MM.1S (cell line): Measurements from ENCODE around the gene DYNC1I1.

Source experiments
- DNase-seq: peaks from one replicate; pipeline ENCODE4 v3.0.0-alpha.2; 2015
- H2AFZ ChIP-seq: fragments of 300-600 bp; sonication (generic); 2 replicates; pipeline ENCODE4 v1.6.0; 2016; ENCODE audit warnings: antibody characterized with exemption, low read length
- H3F3A ChIP-seq: fragments of 300-600 bp; sonication (generic); 2 replicates; pipeline ENCODE4 v1.6.1; 2016; ENCODE audit warnings: mild to moderate bottlenecking, antibody characterized with exemption, low read length, moderate library complexity, mixed read lengths; ENCODE audit not compliant: insufficient read depth
- H3K27ac ChIP-seq: fragments of 300-600 bp; sonication (generic); 2 replicates; pipeline ENCODE4 v1.5.1; 2016; ENCODE audit warnings: mild to moderate bottlenecking, low read length
- H3K27me3 ChIP-seq: fragments of 300-600 bp; sonication (generic); replicated peaks from 2 replicates; pipeline ENCODE4 v1.6.0; 2016; ENCODE audit warnings: low read length; ENCODE audit not compliant: insufficient read depth
- H3K36me3 ChIP-seq: fragments of 300-600 bp; sonication (generic); replicated peaks from 2 replicates; pipeline ENCODE4 v1.6.1; 2016; ENCODE audit warnings: mild to moderate bottlenecking, low read length, mixed read lengths; ENCODE audit not compliant: insufficient read depth
- H3K4me1 ChIP-seq: fragments of 300-600 bp; sonication (generic); 2 replicates; pipeline ENCODE4 v1.6.1; 2016; ENCODE audit warnings: low read length, mixed read lengths
- H3K4me2 ChIP-seq: fragments of 300-600 bp; sonication (generic); 2 replicates; pipeline ENCODE4 v1.6.0; 2016; ENCODE audit warnings: low read depth, low read length
- H3K4me3 ChIP-seq: fragments of 300-600 bp; sonication (generic); 2 replicates; pipeline ENCODE4 v1.5.1; 2016; ENCODE audit warnings: low read length, mixed read lengths
- H3K79me2 ChIP-seq: fragments of 300-600 bp; sonication (generic); 2 replicates; pipeline ENCODE4 v1.6.1; 2016; ENCODE audit warnings: mixed run types, low read length, mixed read lengths
- H3K9ac ChIP-seq: fragments of 300-600 bp; sonication (generic); 2 replicates; pipeline ENCODE4 v1.6.1; 2016; ENCODE audit warnings: low read length, mixed read lengths
- H3K9me2 ChIP-seq: fragments of 300-600 bp; sonication (generic); replicated peaks from 2 replicates; pipeline ENCODE4 v1.6.1; 2016; ENCODE audit warnings: mild to moderate bottlenecking, low read length, mixed read lengths; ENCODE audit not compliant: insufficient read depth
- H3K9me3 ChIP-seq: fragments of 300-600 bp; sonication (generic); replicated peaks from 2 replicates; pipeline ENCODE4 v1.6.1; 2016; ENCODE audit warnings: mild to moderate bottlenecking, low read length, mixed read lengths; ENCODE audit not compliant: insufficient read depth
- H4K20me1 ChIP-seq: fragments of 300-600 bp; sonication (generic); 2 replicates; pipeline ENCODE4 v1.6.1; 2016; ENCODE audit warnings: mild to moderate bottlenecking, low read length, moderate library complexity, mixed read lengths; ENCODE audit not compliant: insufficient read depth
- CTCF ChIP-seq: fragments of 300-600 bp; sonication (generic); IDR thresholded peaks from 2 replicates; pipeline ENCODE4 v1.5.1; 2016; ENCODE audit warnings: antibody characterized with exemption, low read length, mixed read lengths
- EZH2 ChIP-seq: fragments of 300-600 bp; sonication (generic); optimal IDR thresholded peaks from 2 replicates; pipeline ENCODE3; 2017; ENCODE audit warnings: low read depth, mild to moderate bottlenecking, antibody characterized with exemption, low read length, mixed read lengths
- EZH2phosphoT487 ChIP-seq: fragments of 300-600 bp; sonication (generic); IDR thresholded peaks from 2 replicates; pipeline ENCODE4 v1.6.1; 2018; ENCODE audit warnings: antibody characterized with exemption, low read length

DYNC1I1 gene

GRCh38 chr7:95972523-95972922, 200.2 kb downstream of the DYNC1I1 start:
- TF ChIP-seq CTCF: no peak
- TF ChIP-seq EZH2phosphoT487: no peak
- TF ChIP-seq EZH2: no peak
- DNase-seq: no peak
- Histone ChIP-seq H3K27ac (no peak overlapping the region), H3K27me3 (no peaks in the 10 kb centered on the region), H3K4me2 (no peak overlapping the region), H4K20me1 (no peaks in the 10 kb centered on the region), H3K9ac (no peak overlapping the region), H2AFZ (no peak overlapping the region), H3K79me2 (no peaks in the 10 kb centered on the region), H3F3A (no peaks in the 10 kb centered on the region), H3K36me3 (no peaks in the 10 kb centered on the region), H3K4me1 (no peaks in the 10 kb centered on the region), H3K9me3 (no peaks in the 10 kb centered on the region), H3K4me3 (no peak overlapping the region), H3K9me2 (no peaks in the 10 kb centered on the region)

GRCh38 chr7:95974108-95974507, 201.8 kb downstream of the DYNC1I1 start:
- TF ChIP-seq EZH2 (no peak), EZH2phosphoT487 (no peak), CTCF (no peak)
- H3K27me3 ChIP-seq: no peaks in the 10 kb centered on the region
- no peak overlapping the region for H3K27ac ChIP-seq
- no peaks in the 10 kb centered on the region for H4K20me1 ChIP-seq
- no peaks in the 10 kb centered on the region for H3K9me3 ChIP-seq
- no peaks in the 10 kb centered on the region for H3F3A ChIP-seq
- DNase-seq: no peak
- H2AFZ ChIP-seq: no peak overlapping the region
- H3K79me2 ChIP-seq: no peaks in the 10 kb centered on the region
- H3K9me2 ChIP-seq: no peaks in the 10 kb centered on the region
- no peak overlapping the region for H3K9ac ChIP-seq
- H3K36me3 ChIP-seq: no peaks in the 10 kb centered on the region
- H3K4me2 ChIP-seq: no peak overlapping the region
- no peaks in the 10 kb centered on the region for H3K4me1 ChIP-seq
- H3K4me3 ChIP-seq: no peak overlapping the region

- H3K9me2 ChIP-seq: no peaks in the 10 kb centered on the region
- H3K27ac ChIP-seq: no peak overlapping the region
- H3K4me1 ChIP-seq: no peaks in the 10 kb centered on the region
- H3K9me3 ChIP-seq: no peaks in the 10 kb centered on the region
- H4K20me1 ChIP-seq: no peaks in the 10 kb centered on the region
- H3K27me3 ChIP-seq: no peaks in the 10 kb centered on the region
- no peak for DNase-seq
- no peaks in the 10 kb centered on the region for H3F3A ChIP-seq
- no peaks in the 10 kb centered on the region for H3K36me3 ChIP-seq
- TF ChIP-seq EZH2: no peak
- TF ChIP-seq EZH2phosphoT487: no peak
- TF ChIP-seq CTCF: no peak
- no peak overlapping the region for H3K4me3 ChIP-seq
- no peak overlapping the region for H3K9ac ChIP-seq
- no peak overlapping the region for H3K4me2 ChIP-seq
- no peaks in the 10 kb centered on the region for H3K79me2 ChIP-seq
- no peak overlapping the region for H2AFZ ChIP-seq
These were observed 204.2 kb downstream of the DYNC1I1 start for GRCh38 chr7:95976369-95977060.
